ENCODE data around the gene ACTG2. TPM values are rescaled to one million over a fixed set of nuclear protein-coding genes. Genes with fewer than 3 reads are reported as not detected.

ACTG2 gene
- total and polyA plus RNA-seq, 7 donors, result 16.9 to 10,290 (median 3,612) TPM

GRCh38 chr2:73888388-73888787 lies 4.4 kb upstream of the ACTG2 start:
- Histone ChIP-seq H3K36me3 (no peaks in the 10 kb centered on the region), H3K27me3 (no peaks in the 10 kb centered on the region), H3K4me1 (peaks cover 0 to 52% (median 41%) of the 10 kb centered on the region in 4 donors), H3K27ac (peak overlapping the region; percentile 11 to 99 (median 94)), H3K9me3 (no peaks in the 10 kb centered on the region), H3K4me3 (no peak overlapping the region)
- WGBS, 2 donors, result 55 to 64% methylated on average over 2 of the region's 2 CpGs
- intact Hi-C loops (cut with DNase I), result no loop called here
- TF ChIP-seq CTCF (IDR thresholded peaks at IDR 0.05), result no peak
- no peak for TF ChIP-seq EP300 (IDR thresholded peaks at IDR 0.05)
- TF ChIP-seq POLR2AphosphoS5 (IDR thresholded peaks at IDR 0.05), result no peak
- TF ChIP-seq POLR2A (IDR thresholded peaks at IDR 0.05), result no peak
- no peak for DNase-seq

GRCh38 chr2:73889206-73889605 lies 3.6 kb upstream of the ACTG2 start:
- H3K9me3 ChIP-seq, result no peaks in the 10 kb centered on the region
- peaks cover 0 to 52% (median 41%) of the 10 kb centered on the region in 4 donors for H3K4me1 ChIP-seq

GRCh38 chr2:73890301-73891092 lies 2.3 kb upstream of the ACTG2 start:
- no peak for TF ChIP-seq POLR2AphosphoS5 (IDR thresholded peaks at IDR 0.05)
- no peak for TF ChIP-seq POLR2A (IDR thresholded peaks at IDR 0.05)
- no peak for TF ChIP-seq CTCF (IDR thresholded peaks at IDR 0.05)
- no peak for TF ChIP-seq EP300 (IDR thresholded peaks at IDR 0.05)
- peaks cover 8 to 18% (median 12%) of the 10 kb centered on the region in 4 donors for H3K36me3 ChIP-seq
- no peak overlapping the region for H3K4me3 ChIP-seq
- H3K27ac ChIP-seq, result peak overlapping the region; percentile 90 to 99 (median 94)
- peak; percentile 60 for DNase-seq
- no peaks in the 10 kb centered on the region for H3K9me3 ChIP-seq
- no peaks in the 10 kb centered on the region for H3K27me3 ChIP-seq
- 82 to 85% methylated on average over 9 of the region's 9 CpGs for WGBS, 2 donors
- peaks cover 0 to 52% (median 41%) of the 10 kb centered on the region in 4 donors for H3K4me1 ChIP-seq
- intact Hi-C loops (cut with DNase I), result no loop called here

More at GRCh38 chr2:73889206-73889605, 3.6 kb upstream of the ACTG2 start:
- peak; percentile 49 for DNase-seq
- no peaks in the 10 kb centered on the region for H3K27me3 ChIP-seq
- intact Hi-C loops (cut with DNase I), result no loop called here
- H3K27ac ChIP-seq, result peak overlapping the region; percentile 11 to 99 (median 94)
- TF ChIP-seq CTCF (IDR thresholded peaks at IDR 0.05) (no peak), POLR2AphosphoS5 (IDR thresholded peaks at IDR 0.05) (no peak), EP300 (IDR thresholded peaks at IDR 0.05) (no peak)
- WGBS, 2 donors, result 84 to 85% methylated on average over 5 of the region's 5 CpGs
- H3K4me3 ChIP-seq, result no peak overlapping the region
- peaks cover 0 to 5% (median 2%) of the 10 kb centered on the region in 4 donors for H3K36me3 ChIP-seq

- TF ChIP-seq CTCF (IDR thresholded peaks at IDR 0.05) (no peak), POLR2AphosphoS5 (IDR thresholded peaks at IDR 0.05) (no peak), EP300 (IDR thresholded peaks at IDR 0.05) (no peak), POLR2A (IDR thresholded peaks at IDR 0.05) (no peak)
- peaks cover 0 to 52% (median 41%) of the 10 kb centered on the region in 4 donors for H3K4me1 ChIP-seq
- H3K27ac ChIP-seq, result peak overlapping the region; percentile 90 to 99 (median 94)
- intact Hi-C loops (cut with DNase I), result no loop called here
- DNase-seq, result peak; percentile 64
- no peaks in the 10 kb centered on the region for H3K9me3 ChIP-seq
- H3K36me3 ChIP-seq, result peaks cover 17 to 27% (median 18%) of the 10 kb centered on the region in 4 donors
- no peaks in the 10 kb centered on the region for H3K27me3 ChIP-seq
- H3K4me3 ChIP-seq, result no peak overlapping the region
- 76 to 90% methylated on average over 5 of the region's 5 CpGs for WGBS, 2 donors
These were observed 1.4 kb upstream of the ACTG2 start for GRCh38 chr2:73891276-73891901.
